GM23338 (cell line): ENCODE measurements around the gene HIP1. TPM values are rescaled to one million over a fixed set of nuclear protein-coding genes. Genes with fewer than 3 reads are reported as not detected.

Experiments
- ATAC-seq: fragments of 200-7000 bp; cut with Tn5 transposase; 3 replicates; pipeline ENCODE4 v1.9.1; 2020
- DNase-seq: peaks from one replicate; pipeline ENCODE4 v3.0.0-alpha.2; 2015; ENCODE audit warnings: low spot score
- H2AFZ ChIP-seq: fragments of 200-600 bp; sonication (generic); 2 replicates; pipeline ENCODE4 v1.8.0; 2016; ENCODE audit warnings: antibody characterized with exemption, mild to moderate bottlenecking, moderate library complexity
- H3F3A ChIP-seq: fragments of 200-600 bp; sonication (generic); replicated peaks from 2 replicates; pipeline ENCODE4 v1.8.0; 2017; ENCODE audit warnings: antibody characterized with exemption, mixed run types, low read depth
- H3K27ac ChIP-seq: fragments of 200-600 bp; sonication (generic); 2 replicates; pipeline ENCODE4 v1.6.1; 2016; ENCODE audit warnings: low read depth
- H3K27me3 ChIP-seq: fragments of 200-600 bp; sonication (generic); 2 replicates; pipeline ENCODE4 v1.8.0; 2016; ENCODE audit warnings: mild to moderate bottlenecking, mixed run types, moderate library complexity; ENCODE audit not compliant: insufficient read depth
- H3K36me3 ChIP-seq: fragments of 200-600 bp; sonication (generic); 2 replicates; pipeline ENCODE4 v1.8.0; 2016; ENCODE audit warnings: mild to moderate bottlenecking; ENCODE audit not compliant: insufficient read depth
- H3K4me1 ChIP-seq: fragments of 200-600 bp; sonication (generic); 2 replicates; pipeline ENCODE4 v1.8.0; 2016; ENCODE audit warnings: mild to moderate bottlenecking, moderate library complexity; ENCODE audit not compliant: insufficient read depth
- H3K4me2 ChIP-seq: fragments of 200-600 bp; sonication (generic); 2 replicates; pipeline ENCODE4 v1.7.1; 2017; ENCODE audit warnings: mixed run types
- H3K4me3 ChIP-seq: fragments of 200-600 bp; sonication (generic); 2 replicates; pipeline ENCODE4 v1.6.1; 2016; ENCODE audit warnings: mixed run types
- H3K79me2 ChIP-seq: fragments of 200-600 bp; sonication (generic); replicated peaks from 2 replicates; pipeline ENCODE4 v1.8.0; 2017; ENCODE audit warnings: mild to moderate bottlenecking; ENCODE audit not compliant: insufficient read depth
- H3K9me2 ChIP-seq: fragments of 200-600 bp; sonication (generic); 2 replicates; pipeline ENCODE4 v1.8.0; 2017; ENCODE audit not compliant: insufficient read depth
- H4K20me1 ChIP-seq: fragments of 200-600 bp; sonication (generic); replicated peaks from 2 replicates; pipeline ENCODE4 v1.8.0; 2017; ENCODE audit warnings: mild to moderate bottlenecking; ENCODE audit not compliant: insufficient read depth
- H3K27ac Mint-ChIP-seq: 2 replicates; pipeline ENCODE4 v1.8.0; 2020; ENCODE audit warnings: inconsistent platforms, mild to moderate bottlenecking, moderate library complexity, mixed read lengths
- H3K27me3 Mint-ChIP-seq: 3 replicates; pipeline ENCODE4 v1.8.0; 2022; ENCODE audit warnings: low read depth, mild to moderate bottlenecking, moderate library complexity, mixed read lengths, inconsistent platforms; ENCODE audit not compliant: insufficient read depth, poor library complexity
- H3K36me3 Mint-ChIP-seq: 3 replicates; pipeline ENCODE4 v1.8.0; 2021; ENCODE audit warnings: low read depth, mild to moderate bottlenecking, inconsistent platforms, moderate library complexity, mixed read lengths
- H3K4me1 Mint-ChIP-seq: 3 replicates; pipeline ENCODE4 v1.8.0; 2020; ENCODE audit warnings: mild to moderate bottlenecking, inconsistent platforms, mixed read lengths
- H3K4me3 Mint-ChIP-seq: 3 replicates; pipeline ENCODE4 v1.8.0; 2021; ENCODE audit warnings: moderate library complexity, mild to moderate bottlenecking, inconsistent platforms, mixed read lengths
- H3K9me3 Mint-ChIP-seq: 3 replicates; pipeline ENCODE4 v1.8.0; 2020; ENCODE audit warnings: moderate library complexity, mild to moderate bottlenecking, inconsistent platforms, mixed read lengths
- CREB1 ChIP-seq: fragments of 250-450 bp; sonication (Bioruptor Pico); IDR thresholded peaks from 2 replicates; pipeline ENCODE4 v1.5.0; 2020; ENCODE audit warnings: low read depth, mild to moderate bottlenecking, moderate library complexity
- CTCF ChIP-seq, 2 experiments: fragments of 200-600 bp in 1 of 2; sonication (generic) in 1 of 2; conservative IDR thresholded peaks; 2 replicates each; pipeline versions ENCODE4 v1.5.1 to v1.6.1; 2016 to 2017; ENCODE audit warnings: antibody characterized with exemption in 2 of 2, low read depth in 2 of 2, mild to moderate bottlenecking in 2 of 2, moderate library complexity in 1 of 2
- ETS1 ChIP-seq: IDR thresholded peaks from 2 replicates; pipeline ENCODE4 v1.6.1; 2016; ENCODE audit warnings: antibody characterized with exemption
- EZH2 ChIP-seq: fragments of 200-600 bp; sonication (generic); IDR thresholded peaks from one replicate; pipeline ENCODE4 v1.8.0; 2017; ENCODE audit warnings: antibody characterized with exemption, mild to moderate bottlenecking, low read depth; ENCODE audit not compliant: unreplicated experiment
- EZH2phosphoT487 ChIP-seq: fragments of 200-600 bp; sonication (generic); IDR thresholded peaks from one replicate; pipeline ENCODE4 v1.8.1; 2018; ENCODE audit warnings: antibody characterized with exemption; ENCODE audit not compliant: unreplicated experiment
- JUNB ChIP-seq: IDR thresholded peaks from one replicate; pipeline ENCODE4 v1.6.1; 2016; ENCODE audit warnings: antibody characterized with exemption; ENCODE audit not compliant: unreplicated experiment
- NANOG ChIP-seq: IDR thresholded peaks from 2 replicates; pipeline ENCODE4 v1.6.1; 2016; ENCODE audit warnings: antibody characterized with exemption, borderline replicate concordance
- POLR2AphosphoS5 ChIP-seq: IDR thresholded peaks from 2 replicates; pipeline ENCODE4 v1.6.1; 2016; ENCODE audit warnings: antibody characterized with exemption, low read depth
- REST ChIP-seq: IDR thresholded peaks from one replicate; pipeline ENCODE4 v1.6.1; 2018; ENCODE audit warnings: antibody characterized with exemption; ENCODE audit not compliant: unreplicated experiment
- STAT1 ChIP-seq: IDR thresholded peaks from one replicate; pipeline ENCODE4 v1.6.1; 2016; ENCODE audit warnings: antibody characterized with exemption; ENCODE audit not compliant: unreplicated experiment
- ZNF114 ChIP-seq: fragments of 250-450 bp; sonication (Bioruptor Pico); IDR thresholded peaks from 2 replicates; pipeline ENCODE4 v1.5.0; 2020; ENCODE audit warnings: mild to moderate bottlenecking, moderate library complexity
- ZNF331 ChIP-seq: fragments of 250-450 bp; sonication (Bioruptor Pico); IDR thresholded peaks from 2 replicates; pipeline ENCODE4 v1.5.0; 2020; ENCODE audit warnings: low read depth, mild to moderate bottlenecking, moderate library complexity
- ZNF462 ChIP-seq: fragments of 250-450 bp; sonication (Bioruptor Pico); IDR thresholded peaks from 2 replicates; pipeline ENCODE4 v1.5.0; 2020; ENCODE audit warnings: mild to moderate bottlenecking, moderate library complexity
- polyA plus RNA-seq: library from polyadenylated mRNA; unstranded; fragments of >200 nt; fragmentation: Nextera tagmentation; extraction: Ambion mirVana; gene quantifications from 2 replicates; pipeline ENCODE4 v1.2.1, GENCODE V29; 2016
- total RNA-seq: library from RNA; depleted of rRNA; stranded (reverse); fragments of >200 nt; shearing (Covaris generic); gene quantifications from 2 replicates; pipeline ENCODE4 v1.2.3, GENCODE V29; 2014

The HIP1 gene
- total and polyA plus RNA-seq, 2 experiments from 2014 or later, result 24.9 to 80.8 TPM

- no peak overlapping the region for H3K4me3 ChIP-seq
- no peaks in the 10 kb centered on the region for H3K79me2 ChIP-seq
- H4K20me1 ChIP-seq, result no peaks in the 10 kb centered on the region
- Mint-ChIP-seq H3K4me1 (no peaks in the 10 kb centered on the region), H3K27me3 (peaks cover 5% of the 10 kb centered on the region), H3K36me3 (no peaks in the 10 kb centered on the region), H3K9me3 (no peaks in the 10 kb centered on the region), H3K27ac (no peak overlapping the region), H3K4me3 (no peak overlapping the region)
- H3K27ac ChIP-seq, result no peak overlapping the region
- no peak overlapping the region for H2AFZ ChIP-seq
- TF ChIP-seq ZNF331 (CRISPR knock-in tag) (no peak), POLR2AphosphoS5 (no peak), CTCF (conservative IDR thresholded peaks at IDR 0.05; ENCODE audit: low read depth in 2 of 2) (no peak), ZNF114 (CRISPR knock-in tag) (no peak), ZNF462 (no peak), REST (no peak), CREB1 (CRISPR knock-in tag) (no peak), JUNB (no peak), NANOG (no peak), ETS1 (no peak), EZH2 (no peak), EZH2phosphoT487 (no peak), STAT1 (no peak)
- DNase-seq (no peak), ATAC-seq (no peak)
- no peaks in the 10 kb centered on the region for H3K4me1 ChIP-seq
- no peaks in the 10 kb centered on the region for H3K36me3 ChIP-seq
- no peaks in the 10 kb centered on the region for H3K27me3 ChIP-seq
- H3F3A ChIP-seq, result no peaks in the 10 kb centered on the region
- no peaks in the 10 kb centered on the region for H3K9me2 ChIP-seq
- H3K4me2 ChIP-seq, result no peak overlapping the region
Measured at GRCh38 chr7:75669579-75669978, 69.2 kb downstream of the HIP1 start.
